AG04449 (cell line): ENCODE results near the gene EPB41L4A.

Source experiments
- CTCF ChIA-PET: fragments of 350-600 bp; formaldehyde crosslinking; extraction: SDS; loops from one replicate; lab custom pipeline; 2021; ENCODE audit warnings: antibody characterized with exemption; lab: Yijun Ruan, JAX
- POLR2A ChIA-PET: fragments of 400-600, 350-600 bp; formaldehyde crosslinking; extraction: SDS; loops from one replicate; lab custom pipeline; 2020; ENCODE audit warnings: antibody characterized with exemption, inconsistent platforms; lab: Yijun Ruan, JAX
- DNase-seq: peaks from one replicate; pipeline ENCODE4 v3.0.0-alpha.2; 2010; ENCODE audit warnings: low read depth, low spot score
- H3K4me3 ChIP-seq: 2 replicates; pipeline ENCODE4 v1.5.1; 2011; ENCODE audit warnings: low read depth, mild to moderate bottlenecking, control low read depth, low read length
- TF ChIP-seq, protein P1 (sequence below): IDR thresholded peaks from one replicate; pipeline ENCODE4 v1.5.1; 2011; ENCODE audit warnings: mild to moderate bottlenecking, moderate library complexity, low read length, control low read depth, inconsistent platforms; ENCODE audit not compliant: insufficient read depth; ENCODE audit errors: missing control alignments

Gene EPB41L4A

DNA sequence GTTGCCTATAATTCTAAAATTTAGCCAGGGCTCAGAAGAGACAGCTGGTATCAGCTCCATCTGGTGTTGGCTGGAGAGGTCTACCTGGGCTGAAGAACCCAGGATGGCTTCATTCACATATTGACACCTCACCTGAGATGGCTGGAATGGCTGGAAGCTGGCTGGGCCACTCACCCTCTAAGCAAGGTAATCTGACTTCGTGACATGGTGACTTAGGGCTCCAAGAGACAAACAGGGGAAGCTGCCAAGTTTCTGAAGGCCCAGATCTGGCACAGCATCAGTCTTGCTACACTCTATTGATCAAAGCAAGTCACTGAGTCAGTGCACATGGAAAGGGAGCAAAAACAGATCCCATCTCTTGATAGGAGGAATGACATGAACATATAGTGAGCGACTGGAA lies 102.3 kb downstream of the EPB41L4A start:
- CTCF ChIA-PET, result interaction anchor here (1.4 kb wide), 1 partner anchor 176 kb away, joined by 3 read pairs; no protein-coding TSS in a partner anchor
- no peak for DNase-seq
- no peak overlapping the region for H3K4me3 ChIP-seq
- TF ChIP-seq, protein P1, sequence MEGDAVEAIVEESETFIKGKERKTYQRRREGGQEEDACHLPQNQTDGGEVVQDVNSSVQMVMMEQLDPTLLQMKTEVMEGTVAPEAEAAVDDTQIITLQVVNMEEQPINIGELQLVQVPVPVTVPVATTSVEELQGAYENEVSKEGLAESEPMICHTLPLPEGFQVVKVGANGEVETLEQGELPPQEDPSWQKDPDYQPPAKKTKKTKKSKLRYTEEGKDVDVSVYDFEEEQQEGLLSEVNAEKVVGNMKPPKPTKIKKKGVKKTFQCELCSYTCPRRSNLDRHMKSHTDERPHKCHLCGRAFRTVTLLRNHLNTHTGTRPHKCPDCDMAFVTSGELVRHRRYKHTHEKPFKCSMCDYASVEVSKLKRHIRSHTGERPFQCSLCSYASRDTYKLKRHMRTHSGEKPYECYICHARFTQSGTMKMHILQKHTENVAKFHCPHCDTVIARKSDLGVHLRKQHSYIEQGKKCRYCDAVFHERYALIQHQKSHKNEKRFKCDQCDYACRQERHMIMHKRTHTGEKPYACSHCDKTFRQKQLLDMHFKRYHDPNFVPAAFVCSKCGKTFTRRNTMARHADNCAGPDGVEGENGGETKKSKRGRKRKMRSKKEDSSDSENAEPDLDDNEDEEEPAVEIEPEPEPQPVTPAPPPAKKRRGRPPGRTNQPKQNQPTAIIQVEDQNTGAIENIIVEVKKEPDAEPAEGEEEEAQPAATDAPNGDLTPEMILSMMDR, result no peak
- POLR2A ChIA-PET, result no interaction called here

- no peak overlapping the region for H3K4me3 ChIP-seq
- DNase-seq, result no peak
- ChIA-PET POLR2A (no interaction called here), CTCF (interaction anchor here (1.4 kb wide), 1 partner anchor 177 kb away, joined by 3 read pairs; no protein-coding TSS in a partner anchor)
- TF ChIP-seq, protein P1, result no peak
Observed at GRCh38 chr5:112316006-112316405, 103.1 kb downstream of the EPB41L4A start.

DNA sequence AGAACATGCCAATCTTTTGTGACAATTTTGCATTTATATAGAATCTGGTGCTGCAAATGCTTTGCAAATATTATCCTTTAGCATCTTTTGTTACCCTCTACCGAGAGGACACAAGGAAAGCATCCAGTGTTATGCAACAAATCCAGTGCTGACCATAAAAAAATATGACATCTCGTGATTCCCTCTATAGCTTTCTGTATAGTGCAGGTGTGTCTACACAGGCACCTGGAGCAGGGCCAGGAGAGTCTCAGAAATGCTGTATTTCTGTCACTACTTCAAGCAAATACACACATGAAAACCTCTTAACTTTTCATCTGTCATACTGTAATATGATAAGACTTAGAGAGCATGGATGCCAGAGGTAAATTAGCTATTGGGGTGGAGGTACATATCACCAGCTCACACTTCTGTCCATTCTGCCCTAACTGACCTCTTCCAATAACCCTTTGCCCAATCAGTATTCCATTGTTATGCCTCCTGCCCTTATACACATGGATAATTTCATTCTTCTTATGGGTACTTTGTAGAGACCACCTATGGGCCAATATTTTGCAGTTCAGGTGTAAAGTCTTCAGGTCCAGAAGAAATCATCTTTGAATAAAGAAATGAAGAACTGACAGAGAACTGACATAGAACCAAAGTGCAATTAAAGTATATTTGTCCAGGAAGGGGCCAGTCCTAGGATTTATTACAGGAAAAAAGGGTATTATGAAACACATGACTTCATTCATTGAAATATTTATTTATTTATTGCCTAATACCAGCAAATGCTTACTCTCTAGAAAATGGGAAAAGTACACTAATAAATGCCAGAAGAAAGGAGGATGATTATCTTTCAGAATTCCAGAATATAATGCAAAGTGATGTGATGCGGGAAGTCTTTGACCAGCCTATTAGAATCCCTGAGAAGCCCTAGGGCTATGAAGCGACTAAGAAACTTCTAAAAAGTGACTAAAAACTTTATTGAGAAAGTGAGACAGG lies 106.5 kb downstream of the EPB41L4A start:
- DNase-seq, result no peak
- H3K4me3 ChIP-seq, result no peak overlapping the region
- TF ChIP-seq, protein P1, result no peak
- ChIA-PET CTCF (no interaction called here), POLR2A (no interaction called here)

GRCh38 chr5:112310746-112311145 lies 108.3 kb downstream of the EPB41L4A start:
- TF ChIP-seq, protein P1, result no peak
- H3K4me3 ChIP-seq, result no peak overlapping the region
- ChIA-PET POLR2A (no interaction called here), CTCF (no interaction called here)
- no peak for DNase-seq

GRCh38 chr5:112308608-112309007 lies 110.5 kb downstream of the EPB41L4A start:
- POLR2A ChIA-PET, result no interaction called here
- TF ChIP-seq, protein P1, result no peak
- DNase-seq, result no peak
- CTCF ChIA-PET, result no interaction called here
- no peak overlapping the region for H3K4me3 ChIP-seq

- CTCF ChIA-PET, result no interaction called here
Observed at GRCh38 chr5:112306956-112307355, 112.1 kb downstream of the EPB41L4A start.

More at GRCh38 chr5:112306956-112307355, 112.1 kb downstream of the EPB41L4A start:
- DNase-seq, result no peak
- H3K4me3 ChIP-seq, result no peak overlapping the region
- TF ChIP-seq, protein P1, result no peak
- POLR2A ChIA-PET, result no interaction called here
